Activated CD4-positive, alpha-beta memory T cell treated with anti-CD3 and anti-CD28 coated beads, Interleukin-2, amount 10 ng/mL, durations not matched to agents 7 days and 5 days (primary cell): Measurements from ENCODE around the gene STK4. TPM values are rescaled to one million over a fixed set of nuclear protein-coding genes. Genes with fewer than 3 reads are reported as not detected.

Source experiments
- CTCF ChIA-PET: fragments of 350-600 bp; sonication (Branson Sonifier 250); formaldehyde crosslinking; loops from one replicate; lab custom pipeline; 2021; ENCODE audit warnings: antibody characterized with exemption, inconsistent platforms; lab: Charles Lee
- POLR2A ChIA-PET: fragments of 350-600 bp; sonication (Branson Sonifier 250); formaldehyde crosslinking; loops from one replicate; lab custom pipeline; 2021; ENCODE audit warnings: antibody characterized with exemption; lab: Charles Lee
- DNase-seq: peaks from one replicate; pipeline ENCODE4 v3.0.0-alpha.2; 2020
- H3K27ac Mint-ChIP-seq: one replicate; pipeline ENCODE4 v1.8.0; 2021; ENCODE audit warnings: mild to moderate bottlenecking, mixed read lengths
- H3K27me3 Mint-ChIP-seq: one replicate; pipeline ENCODE4 v1.8.0; 2021; ENCODE audit warnings: mixed read lengths
- H3K36me3 Mint-ChIP-seq: one replicate; pipeline ENCODE4 v1.8.0; 2021; ENCODE audit warnings: low read depth, mixed read lengths
- H3K4me1 Mint-ChIP-seq: one replicate; pipeline ENCODE4 v1.8.0; 2021; ENCODE audit warnings: mixed read lengths
- H3K4me3 Mint-ChIP-seq: one replicate; pipeline ENCODE4 v1.8.0; 2021; ENCODE audit warnings: mild to moderate bottlenecking, mixed read lengths
- H3K9me3 Mint-ChIP-seq: one replicate; pipeline ENCODE4 v1.8.0; 2021; ENCODE audit warnings: mixed read lengths
- total RNA-seq, 2 experiments: library from RNA; stranded (reverse); gene quantifications; one replicate each; pipeline ENCODE4 v1.2.3, GENCODE V29; 2021

The STK4 gene
- total RNA-seq, 2 experiments from 2014 or later, result 204 to 213 TPM

GRCh38 chr20:45114465-45115385 is 148.4 kb downstream of the STK4 start, which contains the start of gene WFDC5:
WFDC5 (minus strand) TSS chr20:45115174; CDS start chr20:45115083, 91 bp downstream.
- Mint-ChIP-seq H3K4me3 (no peak within 1 kb of the TSS), H3K27ac (no peak within 1 kb of the TSS), H3K27me3 (peaks cover 23% of the 10 kb centered on the region), H3K9me3 (no peaks in the 10 kb centered on the region), H3K4me1 (peaks cover 4% of the 10 kb centered on the region), H3K36me3 (no peaks in the 10 kb centered on the region)
- ChIA-PET CTCF (interaction anchor here (1.4 to 1.5 kb wide), 2 partner anchors 8 to 19 kb away, joined by 4 to 5 read pairs; no protein-coding TSS in a partner anchor), POLR2A (no interaction called here)
- no peak for DNase-seq

- Mint-ChIP-seq H3K36me3 (no peaks in the 10 kb centered on the region), H3K27ac (no peak overlapping the region), H3K4me3 (no peak overlapping the region), H3K9me3 (no peaks in the 10 kb centered on the region), H3K4me1 (peaks cover 4% of the 10 kb centered on the region), H3K27me3 (peaks cover 26% of the 10 kb centered on the region)
- DNase-seq, result no peak
- ChIA-PET POLR2A (no interaction called here), CTCF (interaction anchor here (1.4 to 1.5 kb wide), 2 partner anchors 9 to 20 kb away, joined by 4 to 5 read pairs; no protein-coding TSS in a partner anchor)
Observed at GRCh38 chr20:45115386-45115774, 149.1 kb downstream of the STK4 start.

DNA sequence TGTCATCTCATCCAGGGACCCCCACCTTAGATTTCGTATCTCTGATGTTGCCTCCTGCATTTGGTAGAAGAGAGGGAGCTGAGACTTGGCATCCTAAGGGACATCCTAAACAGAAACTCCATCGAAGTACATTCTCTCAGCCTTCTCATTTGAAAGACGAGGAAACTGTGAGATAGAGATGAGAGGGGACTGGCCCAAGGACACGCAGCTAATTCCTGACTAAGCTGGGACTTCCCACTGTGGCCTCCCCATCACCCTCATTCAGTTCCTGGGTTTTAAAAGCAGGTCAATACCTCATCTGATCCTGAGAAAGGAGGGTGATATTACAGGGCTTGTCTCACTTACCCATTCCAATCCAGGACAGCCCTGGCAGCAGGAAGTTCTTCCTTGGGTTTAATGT is 149.5 kb downstream of the STK4 start:
- peaks cover 4% of the 10 kb centered on the region for H3K4me1 Mint-ChIP-seq
- peaks cover 26% of the 10 kb centered on the region for H3K27me3 Mint-ChIP-seq
- no peak for DNase-seq
- POLR2A ChIA-PET, result no interaction called here
- H3K36me3 Mint-ChIP-seq, result no peaks in the 10 kb centered on the region
- no peak overlapping the region for H3K4me3 Mint-ChIP-seq
- H3K27ac Mint-ChIP-seq, result no peak overlapping the region
- no peaks in the 10 kb centered on the region for H3K9me3 Mint-ChIP-seq
- CTCF ChIA-PET, result interaction anchor here (1.4 to 1.5 kb wide), 2 partner anchors 9 to 20 kb away, joined by 4 to 5 read pairs; no protein-coding TSS in a partner anchor

- ChIA-PET CTCF (interaction anchor here (1.3 kb wide), 1 partner anchor 21 kb away, joined by 5 read pairs; no protein-coding TSS in a partner anchor), POLR2A (no interaction called here)
- Mint-ChIP-seq H3K36me3 (no peaks in the 10 kb centered on the region), H3K27me3 (peaks cover 26% of the 10 kb centered on the region), H3K9me3 (no peaks in the 10 kb centered on the region), H3K4me3 (no peak overlapping the region), H3K4me1 (peaks cover 4% of the 10 kb centered on the region), H3K27ac (no peak overlapping the region)
- no peak for DNase-seq
Observed at GRCh38 chr20:45117581-45117980, 151.3 kb downstream of the STK4 start.

DNA sequence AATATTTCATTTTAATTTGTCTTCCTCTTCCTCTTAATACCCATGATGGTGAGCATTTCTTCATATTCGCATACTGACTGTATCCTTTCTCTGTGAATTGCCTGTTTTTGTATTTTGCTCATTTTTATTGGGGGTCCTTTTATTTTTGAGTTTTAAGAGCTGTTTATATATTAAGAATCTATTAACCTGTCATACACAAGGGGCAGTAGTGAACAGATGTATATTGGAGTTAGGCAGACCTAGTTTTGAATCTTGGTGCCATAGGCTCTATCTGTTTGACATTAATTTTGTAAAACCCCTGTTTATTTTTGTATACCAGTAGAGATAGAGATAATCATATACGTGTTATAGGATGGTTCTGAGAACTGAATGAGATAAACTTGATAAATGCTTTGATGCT is 151.7 kb downstream of the STK4 start:
- Mint-ChIP-seq H3K27me3 (peaks cover 25% of the 10 kb centered on the region), H3K27ac (no peak overlapping the region), H3K4me3 (no peak overlapping the region), H3K9me3 (no peaks in the 10 kb centered on the region), H3K36me3 (no peaks in the 10 kb centered on the region), H3K4me1 (peaks cover 4% of the 10 kb centered on the region)
- DNase-seq, result no peak
- ChIA-PET POLR2A (no interaction called here), CTCF (interaction anchor here (0.7 to 1.3 kb wide), 2 partner anchors 16 to 21 kb away, joined by 3 to 5 read pairs; no protein-coding TSS in a partner anchor)

DNA sequence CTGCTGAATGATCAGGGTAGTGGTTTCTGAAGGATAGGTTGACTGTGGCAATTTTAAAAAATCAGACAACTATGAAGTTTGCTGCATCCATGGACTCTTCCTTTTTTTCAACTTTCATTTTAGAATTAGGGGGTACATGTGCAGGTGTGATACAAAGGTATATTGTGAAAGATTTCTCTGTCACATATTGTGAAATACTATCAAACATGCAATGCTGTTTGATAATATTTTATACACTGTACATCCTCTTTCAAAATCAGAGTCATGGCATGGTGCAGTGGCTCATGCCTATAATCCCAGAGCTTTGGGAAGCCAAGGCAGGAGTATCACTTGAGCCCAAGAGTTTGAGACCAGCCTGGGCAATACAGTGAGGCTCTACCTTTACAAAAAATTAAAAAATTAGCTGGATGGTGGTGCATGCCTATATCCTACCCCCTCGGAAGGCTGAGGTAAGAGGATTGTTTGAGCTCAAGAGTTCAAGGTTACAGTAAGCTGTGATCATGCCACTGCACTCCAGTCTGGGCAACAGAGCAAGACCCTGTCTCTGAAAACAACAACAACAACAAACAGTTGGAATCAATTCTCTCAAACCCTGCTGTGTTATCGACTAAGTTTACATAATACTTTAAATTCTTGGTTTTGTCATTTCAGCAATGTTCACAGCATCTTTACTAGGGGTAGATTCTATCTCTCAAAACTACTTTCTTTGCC is 153.4 kb downstream of the STK4 start:
- H3K4me1 Mint-ChIP-seq, result peaks cover 2% of the 10 kb centered on the region
- no peak overlapping the region for H3K4me3 Mint-ChIP-seq
- DNase-seq, result no peak
- peaks cover 31% of the 10 kb centered on the region for H3K27me3 Mint-ChIP-seq
- POLR2A ChIA-PET, result no interaction called here
- no peaks in the 10 kb centered on the region for H3K9me3 Mint-ChIP-seq
- H3K36me3 Mint-ChIP-seq, result no peaks in the 10 kb centered on the region
- no peak overlapping the region for H3K27ac Mint-ChIP-seq
- CTCF ChIA-PET, result interaction anchor here (0.7 to 1.4 kb wide), 2 partner anchors 11 to 24 kb away, joined by 3 to 5 read pairs; no protein-coding TSS in a partner anchor

GRCh38 chr20:45121388-45121787 is 155.1 kb downstream of the STK4 start:
- ChIA-PET POLR2A (no interaction called here), CTCF (no interaction called here)
- H3K4me1 Mint-ChIP-seq, result no peaks in the 10 kb centered on the region
- H3K4me3 Mint-ChIP-seq, result no peak overlapping the region
- no peaks in the 10 kb centered on the region for H3K9me3 Mint-ChIP-seq
- DNase-seq, result no peak
- peaks cover 40% of the 10 kb centered on the region for H3K27me3 Mint-ChIP-seq
- no peak overlapping the region for H3K27ac Mint-ChIP-seq
- H3K36me3 Mint-ChIP-seq, result no peaks in the 10 kb centered on the region

GRCh38 chr20:45124365-45124764 is 158.1 kb downstream of the STK4 start, which contains the start of gene WFDC12:
WFDC12 (minus strand) TSS chr20:45124465; CDS start chr20:45124447, 18 bp downstream.
- H3K27me3 Mint-ChIP-seq, result peaks cover 41% of the 10 kb centered on the region

DNA sequence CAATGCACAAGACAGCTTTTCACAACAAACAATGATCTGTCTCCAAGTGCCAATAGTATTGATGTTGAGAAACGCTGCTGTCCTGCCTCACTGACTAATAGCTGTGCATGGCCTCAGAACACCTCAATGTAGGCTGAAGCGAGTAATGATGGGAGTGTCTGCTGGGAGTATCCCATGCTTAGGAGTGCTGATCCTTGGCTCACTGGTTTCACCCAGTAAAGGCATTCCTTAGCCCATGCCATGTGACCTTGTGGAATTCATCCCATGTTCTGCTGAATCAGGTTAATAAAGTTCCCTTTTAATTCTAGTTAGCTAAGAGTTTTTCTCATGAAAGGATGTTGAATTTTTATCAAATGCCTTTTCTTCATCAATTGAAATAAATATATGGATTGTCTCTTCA is 161.8 kb downstream of the STK4 start:
- CTCF ChIA-PET, result interaction anchor here (1.2 kb wide), 1 partner anchor 16 kb away, joined by 3 read pairs; no protein-coding TSS in a partner anchor
- Mint-ChIP-seq H3K4me1 (no peaks in the 10 kb centered on the region), H3K4me3 (no peak overlapping the region), H3K9me3 (no peaks in the 10 kb centered on the region), H3K27me3 (peaks cover 60% of the 10 kb centered on the region), H3K27ac (no peak overlapping the region), H3K36me3 (no peaks in the 10 kb centered on the region)
- POLR2A ChIA-PET, result no interaction called here
- DNase-seq, result no peak

More at GRCh38 chr20:45124365-45124764, 158.1 kb downstream of the STK4 start, which contains the start of gene WFDC12:
- H3K9me3 Mint-ChIP-seq, result no peaks in the 10 kb centered on the region
- no peak within 1 kb of the TSS for H3K27ac Mint-ChIP-seq
- no peaks in the 10 kb centered on the region for H3K36me3 Mint-ChIP-seq
- no peak for DNase-seq
- CTCF ChIA-PET, result interaction anchor here (1.6 kb wide), 1 partner anchor 12 kb away, joined by 3 read pairs; no protein-coding TSS in a partner anchor
- POLR2A ChIA-PET, result no interaction called here
- H3K4me1 Mint-ChIP-seq, result no peaks in the 10 kb centered on the region
- no peak within 1 kb of the TSS for H3K4me3 Mint-ChIP-seq

Other genes starting within 250 kb of the STK4 start
- gene KCNK15, start 220.6 kb upstream of the STK4 start, total RNA-seq, result not detected
- gene RIMS4, start 156.0 kb upstream of the STK4 start, total RNA-seq, result not detected
- 100 to 1,000 TPM; 277 to 279 TPM for gene YWHAB, start 80.8 kb upstream of the STK4 start, total RNA-seq
- 10 to 100 TPM; 57.9 to 58.9 TPM for gene PABPC1L, start 56.5 kb upstream of the STK4 start, total RNA-seq
- 10 to 100 TPM; 16.0 to 16.4 TPM for gene TOMM34, start 6.1 kb upstream of the STK4 start, total RNA-seq
- under 1 TPM; 0.13 TPM for gene KCNS1, start 134.6 kb downstream of the STK4 start, total RNA-seq
- under 1 TPM; 0.63 to 0.73 TPM for gene WFDC5, start 148.7 kb downstream of the STK4 start, total RNA-seq
- gene WFDC12, start 158.0 kb downstream of the STK4 start, total RNA-seq, result not detected
- not detected for gene PI3, start 208.4 kb downstream of the STK4 start, total RNA-seq
- not detected for gene SEMG1, start 240.5 kb downstream of the STK4 start, total RNA-seq